ENCODE data around the gene SETX.

The SETX gene

DNA sequence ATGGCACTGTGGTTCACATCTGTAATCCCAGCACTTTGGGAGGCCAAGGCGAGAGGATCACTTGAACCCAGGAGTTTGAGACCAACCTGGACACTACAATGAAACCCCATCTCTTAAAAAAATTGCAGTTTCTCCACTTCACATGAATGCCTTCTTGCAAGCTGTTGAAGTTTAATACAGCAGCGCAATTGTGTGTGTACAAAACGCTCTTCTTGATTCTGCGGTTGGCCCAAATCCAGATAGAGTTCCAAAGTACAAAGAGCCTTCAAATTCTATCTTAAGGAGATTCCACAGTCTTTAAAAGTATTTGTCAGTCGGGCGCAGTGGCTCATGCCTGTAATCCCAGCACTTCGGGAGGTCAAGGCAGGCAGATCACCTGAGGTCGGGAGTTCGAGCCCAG lies 9.3 kb upstream of the SETX start:
- DNase-seq (ENCODE audit: extremely low read depth in 1 of 2, low read depth in 1 of 2) = no peak

- DNase-seq (ENCODE audit: extremely low read depth in 1 of 2, low read depth in 1 of 2) = no peak
Measured at GRCh38 chr9:132357764-132358163, 3.0 kb upstream of the SETX start.

DNA sequence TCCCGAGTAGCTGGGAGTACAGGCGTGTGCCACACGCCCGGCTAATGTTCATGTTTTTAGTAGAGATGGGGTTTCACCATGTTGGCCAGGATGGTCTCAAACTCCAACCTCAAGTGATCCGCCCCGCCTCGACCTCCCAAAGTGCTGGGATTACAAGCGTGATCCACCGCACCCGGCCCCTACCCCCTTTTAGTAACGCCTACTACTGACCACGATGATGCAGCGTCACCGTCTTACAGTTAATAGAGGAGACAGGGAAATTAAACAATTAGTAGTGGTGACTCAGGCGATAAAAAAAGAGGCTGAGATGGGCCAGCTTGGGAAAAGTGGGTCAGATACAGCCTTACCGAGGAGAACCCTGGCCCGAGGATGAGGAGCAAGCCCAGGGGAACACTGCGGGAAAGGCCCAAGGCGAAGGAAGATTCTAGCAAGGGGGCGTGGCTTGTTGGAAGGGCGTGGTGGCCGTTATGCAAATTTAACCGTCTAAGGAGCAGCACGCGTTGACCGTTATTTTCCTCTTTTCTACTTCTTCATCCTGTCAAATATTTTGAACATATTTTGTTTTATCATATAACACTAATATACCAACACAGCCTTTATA lies 1.6 kb upstream of the SETX start:
- no peak for DNase-seq (ENCODE audit: extremely low read depth in 1 of 2, low read depth in 1 of 2)

DNA sequence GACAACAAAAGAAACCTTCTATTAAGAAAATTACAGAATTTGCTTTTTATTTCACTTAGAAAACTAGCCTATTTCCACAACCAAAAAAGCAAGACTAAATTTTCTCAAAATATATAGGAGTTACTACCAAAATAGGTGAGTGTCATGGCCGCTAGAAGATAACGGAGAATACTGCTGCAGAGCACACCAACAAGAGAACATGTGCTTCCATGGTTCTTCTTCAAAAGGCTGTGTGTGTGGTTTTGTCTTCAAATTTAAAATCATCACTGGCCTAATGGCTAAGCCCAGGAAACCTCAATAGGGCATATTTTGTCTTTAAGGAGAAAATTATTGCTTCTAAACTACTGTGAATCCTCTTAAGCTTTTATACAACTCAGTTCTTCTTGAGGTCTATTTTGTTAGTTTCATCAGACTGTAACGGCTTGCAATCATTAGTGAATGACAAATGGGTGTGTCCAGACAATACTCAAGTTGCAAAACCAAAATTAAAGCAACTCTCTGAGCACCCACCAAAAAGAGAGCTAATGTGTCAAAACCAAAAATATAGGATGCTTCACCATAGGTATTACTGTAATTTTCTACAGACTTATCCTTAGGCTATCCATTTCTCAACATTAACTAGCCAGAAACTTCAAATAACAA lies 3.3 kb downstream of the SETX start:
- DNase-seq (ENCODE audit: extremely low read depth in 1 of 2, low read depth in 1 of 2) = no peak

DNA sequence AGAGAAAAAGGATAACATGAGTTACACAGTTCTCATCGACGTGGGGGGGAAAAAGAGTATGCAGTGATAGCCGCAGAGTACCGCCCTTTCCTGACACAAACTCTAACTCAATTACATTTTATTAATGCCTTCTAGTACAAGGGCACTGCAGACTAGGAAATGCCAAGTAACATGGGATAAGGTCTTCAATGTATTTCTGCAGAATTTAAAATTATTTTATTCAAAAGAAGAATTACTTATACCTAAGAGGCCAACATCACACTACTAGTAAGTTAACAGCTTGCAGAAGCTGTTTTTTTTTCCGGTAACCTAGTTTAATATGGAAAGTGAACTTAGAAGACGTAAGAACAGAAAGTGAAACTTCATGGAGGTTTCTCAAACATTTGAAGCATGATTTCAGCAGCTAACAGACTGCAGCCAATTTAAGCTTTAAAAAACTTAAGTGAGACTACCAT lies 3.9 kb downstream of the SETX start:
- DNase-seq (ENCODE audit: extremely low read depth in 1 of 2, low read depth in 1 of 2) = no peak

GRCh38 chr9:132348676-132349075 lies 6.1 kb downstream of the SETX start:
- no peak for DNase-seq (ENCODE audit: extremely low read depth in 1 of 2, low read depth in 1 of 2)

GRCh38 chr9:132346177-132346576 lies 8.6 kb downstream of the SETX start:
- no peak for DNase-seq (ENCODE audit: extremely low read depth in 1 of 2, low read depth in 1 of 2)

DNA sequence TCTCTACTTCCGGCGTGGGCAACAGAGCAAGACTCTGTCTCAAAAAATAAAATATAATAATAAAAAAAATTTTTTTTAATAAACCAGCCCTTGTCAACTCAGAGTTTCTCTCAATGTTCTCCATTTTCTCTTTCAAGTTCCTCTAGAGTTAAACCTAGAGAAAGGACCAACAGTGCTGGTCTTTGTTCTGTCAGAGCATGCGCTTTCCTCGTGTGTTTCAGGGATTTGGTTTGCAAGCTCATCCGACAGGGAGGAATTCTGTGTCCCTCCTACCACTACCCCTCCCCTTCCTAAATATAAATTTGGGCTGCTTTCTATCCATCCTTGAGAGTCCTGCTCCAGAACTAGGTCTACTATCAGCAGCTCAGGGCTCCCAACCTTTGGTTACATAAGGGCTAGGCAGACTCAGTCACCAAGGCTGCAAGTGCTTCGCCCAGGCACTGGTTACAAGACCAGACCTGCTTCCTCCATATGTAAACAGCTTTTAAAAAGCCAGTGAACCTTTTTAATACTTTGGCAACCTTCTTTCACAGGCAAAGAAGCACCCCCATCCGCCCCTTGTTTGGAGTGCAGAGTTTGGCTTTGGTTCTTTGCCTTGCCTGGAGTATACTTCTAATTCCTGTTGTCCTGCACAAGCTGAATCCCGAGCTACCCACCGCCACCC lies 13.5 kb downstream of the SETX start:
- DNase-seq (ENCODE audit: extremely low read depth in 1 of 2, low read depth in 1 of 2) = no peak

GRCh38 chr9:132334364-132334763 lies 20.4 kb downstream of the SETX start:
- DNase-seq (ENCODE audit: extremely low read depth in 1 of 2, low read depth in 1 of 2) = no peak

DNA sequence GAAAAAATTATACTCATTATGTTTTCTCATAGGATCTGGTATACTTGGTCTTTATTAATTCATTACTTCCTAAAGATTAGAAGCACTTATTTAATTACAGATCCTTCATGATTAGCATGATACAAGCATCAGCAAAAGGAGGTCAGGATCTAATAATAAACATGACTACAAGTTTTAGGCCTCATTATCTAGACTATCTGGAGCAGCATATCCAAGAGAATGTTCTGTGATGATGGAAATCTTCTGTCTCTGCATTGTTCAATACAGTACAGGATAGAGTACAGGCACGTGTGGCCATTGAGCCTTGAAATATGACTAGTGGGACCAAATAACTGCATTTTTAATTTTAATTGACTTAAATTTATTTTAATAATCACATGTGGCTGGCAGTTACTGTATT lies 21.2 kb downstream of the SETX start:
- no peak for DNase-seq (ENCODE audit: extremely low read depth in 1 of 2, low read depth in 1 of 2)

DNA sequence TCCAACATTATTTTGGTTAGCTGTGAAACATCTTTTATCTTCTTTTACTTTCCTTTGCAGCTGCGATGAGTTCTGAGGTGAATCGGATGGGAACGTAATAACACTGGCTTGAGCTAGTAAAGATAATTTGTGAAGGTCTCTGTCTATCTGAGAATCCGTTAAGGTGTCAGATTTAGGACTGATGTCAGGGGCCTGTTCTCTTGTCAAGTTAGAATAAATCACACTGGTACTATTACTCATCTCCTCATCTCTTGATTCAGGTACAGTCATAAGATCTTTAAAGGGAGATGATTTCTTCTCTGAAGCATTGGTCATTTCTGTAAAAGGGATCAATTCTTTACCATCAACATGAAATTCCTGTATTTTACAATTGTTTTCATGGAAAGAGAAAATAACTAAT lies 26.2 kb downstream of the SETX start:
- DNase-seq (ENCODE audit: extremely low read depth in 1 of 2, low read depth in 1 of 2) = no peak

GRCh38 chr9:132327537-132327936 lies 27.2 kb downstream of the SETX start:
- no peak for DNase-seq (ENCODE audit: extremely low read depth in 1 of 2, low read depth in 1 of 2)

- no peak for DNase-seq (ENCODE audit: extremely low read depth in 1 of 2, low read depth in 1 of 2)
Measured at GRCh38 chr9:132324425-132324824, 30.4 kb downstream of the SETX start.

DNA sequence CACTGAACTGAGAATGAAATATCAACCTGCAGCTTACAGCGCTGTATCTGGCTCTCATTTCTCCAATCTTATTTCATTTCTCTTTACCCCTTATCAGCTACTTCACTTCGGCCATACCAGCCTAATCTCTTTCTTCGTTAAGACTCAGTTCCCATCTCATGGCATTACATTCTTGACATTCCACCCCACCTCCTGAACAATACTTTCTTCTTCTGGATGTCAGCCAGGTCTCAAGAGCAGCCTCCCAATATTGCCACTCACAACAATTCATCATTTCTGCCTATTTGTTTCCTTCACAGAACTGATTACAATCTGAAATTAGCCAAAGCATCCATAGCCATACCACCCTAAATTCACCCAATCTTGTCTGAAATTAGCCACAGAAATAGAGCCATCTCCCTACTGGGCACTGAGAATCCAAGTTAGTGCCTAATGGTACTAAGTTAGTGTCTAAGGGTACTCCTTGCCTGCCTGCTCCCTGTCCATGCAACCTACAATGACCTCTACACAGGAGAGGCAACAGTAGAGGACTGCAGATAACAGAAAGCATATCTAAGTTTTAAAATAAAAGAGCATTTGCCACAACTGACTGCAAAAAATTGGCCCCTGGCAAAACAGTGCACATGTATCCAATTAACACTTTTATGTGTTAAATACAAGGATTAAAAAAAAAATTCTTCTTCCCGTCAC lies 35.2 kb downstream of the SETX start:
- no peak for DNase-seq (ENCODE audit: extremely low read depth in 1 of 2, low read depth in 1 of 2)

GRCh38 chr9:132312873-132313272 lies 41.9 kb downstream of the SETX start:
- DNase-seq (ENCODE audit: extremely low read depth in 1 of 2, low read depth in 1 of 2) = no peak

- DNase-seq (ENCODE audit: extremely low read depth in 1 of 2, low read depth in 1 of 2) = no peak
Measured at GRCh38 chr9:132312426-132312825, 42.4 kb downstream of the SETX start.

DNA sequence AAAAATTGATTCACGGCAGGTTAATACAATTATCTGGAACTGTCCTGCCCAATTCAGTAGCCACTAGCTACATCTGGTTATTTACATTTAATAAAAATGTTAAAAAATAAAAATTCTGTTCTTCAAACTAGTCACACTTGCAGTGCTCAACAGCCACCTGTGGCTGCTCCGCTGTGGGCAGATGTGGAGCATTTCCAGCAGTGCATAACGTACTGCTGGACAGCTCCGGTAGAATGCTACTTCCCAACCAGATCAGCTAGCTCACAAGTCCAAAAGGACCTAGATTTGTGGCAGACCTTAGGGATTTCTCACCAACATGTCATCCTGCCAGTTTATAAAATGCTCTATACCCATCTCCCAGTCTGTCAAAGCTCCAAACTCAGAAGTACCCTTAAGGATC lies 42.8 kb downstream of the SETX start:
- DNase-seq (ENCODE audit: extremely low read depth in 1 of 2, low read depth in 1 of 2) = no peak

DNA sequence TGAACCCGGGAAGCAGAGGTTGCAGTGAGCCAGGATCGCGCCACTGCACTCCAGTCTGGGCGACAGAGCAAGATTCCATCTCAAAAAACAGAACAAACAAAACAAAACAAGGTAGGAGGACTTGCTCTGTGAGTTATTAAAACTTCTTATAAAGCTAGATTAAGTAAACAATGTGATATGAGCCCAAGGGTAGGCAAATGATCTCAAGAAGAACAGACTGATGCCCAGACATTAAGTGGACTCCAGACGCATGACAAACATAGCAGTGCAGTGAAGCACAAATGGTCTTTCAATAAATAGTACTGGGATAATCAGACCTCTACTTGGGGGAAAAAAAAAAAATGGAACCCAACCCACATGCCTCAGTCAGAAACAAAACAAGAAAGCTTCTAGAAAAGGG lies 45.7 kb downstream of the SETX start:
- no peak for DNase-seq (ENCODE audit: extremely low read depth in 1 of 2, low read depth in 1 of 2)

- no peak for DNase-seq (ENCODE audit: extremely low read depth in 1 of 2, low read depth in 1 of 2)
Measured at GRCh38 chr9:132301521-132301920, 53.3 kb downstream of the SETX start.

DNA sequence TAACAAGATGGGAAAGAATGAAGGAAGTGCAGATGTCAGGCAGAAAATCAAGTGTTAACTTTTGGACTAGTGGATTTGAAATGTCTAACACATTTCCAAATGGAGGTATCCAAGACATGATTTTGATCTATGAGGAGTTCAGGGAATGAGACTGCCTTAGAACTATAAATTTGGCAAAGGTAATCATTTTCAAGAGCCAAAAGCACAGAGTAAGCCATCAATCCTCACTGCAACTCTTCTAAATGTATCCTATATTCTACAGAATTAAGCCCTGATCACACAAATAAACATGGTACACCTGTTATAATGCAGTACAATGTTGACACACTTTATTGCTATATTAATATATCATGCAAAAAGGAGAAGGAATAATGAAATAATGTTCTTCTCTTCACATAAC lies 55.6 kb downstream of the SETX start:
- no peak for DNase-seq (ENCODE audit: extremely low read depth in 1 of 2, low read depth in 1 of 2)

DNA sequence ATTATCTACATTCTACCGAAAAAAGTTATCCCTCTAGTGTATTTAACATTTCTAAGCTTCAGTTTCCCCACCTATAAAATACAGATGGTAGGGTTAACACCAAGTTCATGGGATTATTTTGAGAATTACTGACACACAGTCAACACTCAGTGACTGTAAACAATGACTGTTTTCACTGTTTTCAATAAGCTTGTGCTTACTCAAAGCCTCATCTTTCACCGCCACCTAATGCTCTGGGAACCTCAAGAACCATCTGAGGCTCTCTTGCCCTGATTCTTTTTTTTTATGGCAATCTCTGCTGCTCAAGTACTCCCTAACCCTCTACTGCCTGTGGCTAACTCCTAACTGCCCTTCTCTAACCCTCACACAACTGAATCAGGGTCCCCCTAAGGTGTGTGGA lies 59.6 kb downstream of the SETX start:
- no peak for DNase-seq (ENCODE audit: extremely low read depth in 1 of 2, low read depth in 1 of 2)

Data from stimulated activated CD8-positive, alpha-beta memory T cell treated with anti-CD3 and anti-CD28 coated beads, Interleukin-7, amount 100 ng/mL, for 48 hours (primary cell).